HepG2 (cell line): ENCODE data around the gene TPCN2. TPM values are rescaled to one million over a fixed set of nuclear protein-coding genes. Genes with fewer than 3 reads are reported as not detected.

Source experiments
- AGO2 ChIP-seq: fragments of 200-400 bp; formaldehyde crosslinking; optimal IDR thresholded peaks from 2 replicates; pipeline ENCODE3; 2017; ENCODE audit warnings: mild to moderate bottlenecking, low read depth, low read length, moderate library complexity
- BRD4 ChIP-seq: sonication (generic); formaldehyde crosslinking; IDR thresholded peaks from 2 replicates; pipeline ENCODE4 v1.4.0; 2020; ENCODE audit warnings: missing genetic modification reagents
- CEBPG ChIP-seq: IDR thresholded peaks from 2 replicates; pipeline ENCODE4 v1.6.1; 2016
- FOXA1 ChIP-seq, 2 experiments: fragments of 450-650 bp in 1 of 2; sonication (generic) in 1 of 2; formaldehyde crosslinking in 1 of 2; IDR thresholded peaks; 2 replicates each; pipeline versions ENCODE4 v1.4.0 to v1.6.1; 2016 to 2020; ENCODE audit warnings: missing genetic modification reagents in 1 of 2
- NCOA1 ChIP-seq: sonication (generic); formaldehyde crosslinking; IDR thresholded peaks from 2 replicates; pipeline ENCODE4 v1.9.0; 2021; ENCODE audit warnings: missing genetic modification reagents
- NFYB ChIP-seq: sonication (generic); formaldehyde crosslinking; IDR thresholded peaks from 2 replicates; pipeline ENCODE4 v1.4.0; 2020; ENCODE audit warnings: missing genetic modification reagents
- NRL ChIP-seq: sonication (generic); formaldehyde crosslinking; IDR thresholded peaks from 2 replicates; pipeline ENCODE4 v1.5.0; 2020; ENCODE audit warnings: missing genetic modification reagents, mild to moderate bottlenecking, moderate library complexity, borderline replicate concordance
- ZBTB21 ChIP-seq: sonication (generic); formaldehyde crosslinking; IDR thresholded peaks from 2 replicates; pipeline ENCODE4 v1.4.0; 2020; ENCODE audit warnings: missing genetic modification reagents
- ZFP36L2 ChIP-seq: sonication (generic); formaldehyde crosslinking; IDR thresholded peaks from 2 replicates; pipeline ENCODE4 v1.4.0; 2020; ENCODE audit warnings: missing genetic modification reagents
- ZNF235 ChIP-seq: sonication (generic); formaldehyde crosslinking; IDR thresholded peaks from 2 replicates; pipeline ENCODE4 v1.8.1; 2023; ENCODE audit warnings: mild to moderate bottlenecking, missing genetic modification reagents, borderline replicate concordance
- ZNF652 ChIP-seq: IDR thresholded peaks from 2 replicates; pipeline ENCODE4 v1.6.1; 2016; ENCODE audit warnings: low read depth, borderline replicate concordance
- ZNF850 ChIP-seq: sonication (generic); formaldehyde crosslinking; conservative IDR thresholded peaks from 2 replicates; pipeline ENCODE4 v1.9.0; 2021; ENCODE audit warnings: mild to moderate bottlenecking, missing genetic modification reagents
- ZSCAN21 ChIP-seq: sonication (generic); formaldehyde crosslinking; IDR thresholded peaks from 2 replicates; pipeline ENCODE4 v1.8.0; 2022; ENCODE audit warnings: mild to moderate bottlenecking, missing genetic modification reagents, moderate library complexity, borderline replicate concordance
- ZSCAN30 ChIP-seq: sonication (generic); formaldehyde crosslinking; IDR thresholded peaks from 2 replicates; pipeline ENCODE4 v1.5.0; 2020; ENCODE audit warnings: mild to moderate bottlenecking, missing genetic modification reagents
- polyA plus RNA-seq, 8 experiments: library from polyadenylated mRNA; depleted of rRNA in 3 of 8; stranded (reverse) in 7 of 8; unstranded in 1 of 8; fragments of >200 nt; fragmentation: Illumina TruSeq in 4 of 8; extraction: Trizol in 4 of 8; gene quantifications; 2 replicates each; pipeline versions ENCODE4 v1.2.1 to v1.2.3, GENCODE V29; 2011 to 2016; ENCODE audit warnings: low read depth in 4 of 8, missing spikeins in 1 of 8, mixed read lengths in 1 of 8; ENCODE audit not compliant: insufficient read depth in 1 of 8
- total RNA-seq, 5 experiments: library from RNA; depleted of rRNA; stranded (reverse); fragments of >200 nt; fragmentation: Illumina TruSeq; extraction: Trizol; gene quantifications; 2 replicates each; pipeline ENCODE4 v1.2.3, GENCODE V29; 2016; ENCODE audit warnings: low read depth in 1 of 5
- TF ChIP-seq, protein P1 (sequence below): sonication (generic); formaldehyde crosslinking; IDR thresholded peaks from 2 replicates; pipeline ENCODE4 v1.4.0; 2020; ENCODE audit warnings: missing genetic modification reagents
- TF ChIP-seq, protein P2 (sequence below): sonication (generic); formaldehyde crosslinking; IDR thresholded peaks from 2 replicates; pipeline ENCODE4 v1.5.1; 2020; ENCODE audit warnings: mild to moderate bottlenecking, missing genetic modification reagents, borderline replicate concordance
- TF ChIP-seq, protein P3 (sequence below): sonication (generic); formaldehyde crosslinking; conservative IDR thresholded peaks from 2 replicates; pipeline ENCODE4 v1.5.0; 2020; ENCODE audit warnings: missing genetic modification reagents

Gene TPCN2
- total and polyA plus RNA-seq, 2 of the 13 experiments (the other 11 are each of a cell fraction or from before 2014, with no cell fraction given): 5.6 to 5.9 TPM

DNA sequence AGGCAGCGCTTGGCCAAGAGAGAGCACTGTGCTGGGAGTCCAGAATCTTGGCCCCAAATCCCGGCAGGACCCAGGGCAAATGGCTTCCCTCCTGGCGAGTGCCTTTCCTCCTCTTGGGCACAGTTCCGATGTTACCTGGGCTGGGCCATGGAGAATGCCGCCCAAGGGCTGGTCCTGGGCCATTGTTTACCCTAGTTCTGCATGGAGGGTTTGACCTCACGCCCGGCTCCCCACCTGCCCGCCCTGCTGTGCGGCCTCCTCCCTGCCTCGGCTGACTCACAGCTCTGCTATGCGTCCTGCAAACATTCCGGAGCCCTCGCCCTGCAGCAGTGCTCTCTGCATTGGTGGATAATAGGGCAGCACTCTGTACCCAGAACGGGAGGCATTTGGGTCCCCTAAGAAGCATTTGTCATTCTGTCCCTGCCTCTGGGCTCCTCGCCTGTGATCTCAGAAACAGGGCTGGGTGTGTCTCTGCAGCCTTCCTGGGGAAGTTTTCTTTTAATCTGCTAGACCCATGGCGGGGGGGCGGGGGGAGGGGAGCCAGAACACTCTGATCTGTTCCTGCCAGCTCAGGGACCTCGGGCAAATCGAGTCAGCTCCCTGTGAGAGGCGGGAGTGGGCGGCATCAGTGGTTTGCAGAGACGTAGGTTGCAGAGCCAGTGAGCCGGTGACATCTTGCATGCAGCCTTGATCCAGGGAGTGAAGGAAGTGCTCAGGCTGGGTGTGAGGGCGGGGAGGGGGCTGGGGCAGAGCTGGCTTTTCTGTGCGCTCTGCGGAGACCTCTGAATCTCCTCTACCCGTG is 74.1 kb downstream of the TPCN2 start (continued):
- TF ChIP-seq, protein P1, sequence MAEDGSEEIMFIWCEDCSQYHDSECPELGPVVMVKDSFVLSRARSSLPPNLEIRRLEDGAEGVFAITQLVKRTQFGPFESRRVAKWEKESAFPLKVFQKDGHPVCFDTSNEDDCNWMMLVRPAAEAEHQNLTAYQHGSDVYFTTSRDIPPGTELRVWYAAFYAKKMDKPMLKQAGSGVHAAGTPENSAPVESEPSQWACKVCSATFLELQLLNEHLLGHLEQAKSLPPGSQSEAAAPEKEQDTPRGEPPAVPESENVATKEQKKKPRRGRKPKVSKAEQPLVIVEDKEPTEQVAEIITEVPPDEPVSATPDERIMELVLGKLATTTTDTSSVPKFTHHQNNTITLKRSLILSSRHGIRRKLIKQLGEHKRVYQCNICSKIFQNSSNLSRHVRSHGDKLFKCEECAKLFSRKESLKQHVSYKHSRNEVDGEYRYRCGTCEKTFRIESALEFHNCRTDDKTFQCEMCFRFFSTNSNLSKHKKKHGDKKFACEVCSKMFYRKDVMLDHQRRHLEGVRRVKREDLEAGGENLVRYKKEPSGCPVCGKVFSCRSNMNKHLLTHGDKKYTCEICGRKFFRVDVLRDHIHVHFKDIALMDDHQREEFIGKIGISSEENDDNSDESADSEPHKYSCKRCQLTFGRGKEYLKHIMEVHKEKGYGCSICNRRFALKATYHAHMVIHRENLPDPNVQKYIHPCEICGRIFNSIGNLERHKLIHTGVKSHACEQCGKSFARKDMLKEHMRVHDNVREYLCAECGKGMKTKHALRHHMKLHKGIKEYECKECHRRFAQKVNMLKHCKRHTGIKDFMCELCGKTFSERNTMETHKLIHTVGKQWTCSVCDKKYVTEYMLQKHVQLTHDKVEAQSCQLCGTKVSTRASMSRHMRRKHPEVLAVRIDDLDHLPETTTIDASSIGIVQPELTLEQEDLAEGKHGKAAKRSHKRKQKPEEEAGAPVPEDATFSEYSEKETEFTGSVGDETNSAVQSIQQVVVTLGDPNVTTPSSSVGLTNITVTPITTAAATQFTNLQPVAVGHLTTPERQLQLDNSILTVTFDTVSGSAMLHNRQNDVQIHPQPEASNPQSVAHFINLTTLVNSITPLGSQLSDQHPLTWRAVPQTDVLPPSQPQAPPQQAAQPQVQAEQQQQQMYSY: no peak
- TF ChIP-seq, protein P2, sequence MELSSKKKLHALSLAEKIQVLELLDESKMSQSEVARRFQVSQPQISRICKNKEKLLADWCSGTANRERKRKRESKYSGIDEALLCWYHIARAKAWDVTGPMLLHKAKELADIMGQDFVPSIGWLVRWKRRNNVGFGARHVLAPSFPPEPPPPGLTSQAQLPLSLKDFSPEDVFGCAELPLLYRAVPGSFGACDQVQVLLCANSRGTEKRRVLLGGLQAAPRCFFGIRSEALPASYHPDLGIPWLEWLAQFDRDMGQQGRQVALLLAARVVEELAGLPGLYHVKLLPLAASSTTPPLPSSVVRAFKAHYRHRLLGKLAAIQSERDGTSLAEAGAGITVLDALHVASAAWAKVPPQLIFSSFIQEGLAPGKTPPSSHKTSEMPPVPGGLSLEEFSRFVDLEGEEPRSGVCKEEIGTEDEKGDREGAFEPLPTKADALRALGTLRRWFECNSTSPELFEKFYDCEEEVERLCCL (CRISPR knock-in tag): no peak
- TF ChIP-seq ZNF850 (CRISPR knock-in tag) (no peak), ZFP36L2 (CRISPR knock-in tag) (no peak), ZSCAN30 (no peak), ZNF652 (CRISPR knock-in tag) (no peak), ZSCAN21 (no peak), AGO2 (no peak), NRL (CRISPR knock-in tag) (no peak), NCOA1 (CRISPR knock-in tag) (no peak), CEBPG (CRISPR knock-in tag) (peak; percentile 30; the same call in 1 of the 2 replicates), BRD4 (CRISPR knock-in tag) (no peak), FOXA1 (IDR thresholded peaks at IDR 0.05) (no peak), FOXA1 (CRISPR knock-in tag; IDR thresholded peaks at IDR 0.05) (peak; percentile 88), ZBTB21 (peak; percentile 71; the same call in 1 of the 2 replicates), NFYB (CRISPR knock-in tag) (no peak), ZNF235 (CRISPR knock-in tag) (no peak)
- TF ChIP-seq, protein P3, sequence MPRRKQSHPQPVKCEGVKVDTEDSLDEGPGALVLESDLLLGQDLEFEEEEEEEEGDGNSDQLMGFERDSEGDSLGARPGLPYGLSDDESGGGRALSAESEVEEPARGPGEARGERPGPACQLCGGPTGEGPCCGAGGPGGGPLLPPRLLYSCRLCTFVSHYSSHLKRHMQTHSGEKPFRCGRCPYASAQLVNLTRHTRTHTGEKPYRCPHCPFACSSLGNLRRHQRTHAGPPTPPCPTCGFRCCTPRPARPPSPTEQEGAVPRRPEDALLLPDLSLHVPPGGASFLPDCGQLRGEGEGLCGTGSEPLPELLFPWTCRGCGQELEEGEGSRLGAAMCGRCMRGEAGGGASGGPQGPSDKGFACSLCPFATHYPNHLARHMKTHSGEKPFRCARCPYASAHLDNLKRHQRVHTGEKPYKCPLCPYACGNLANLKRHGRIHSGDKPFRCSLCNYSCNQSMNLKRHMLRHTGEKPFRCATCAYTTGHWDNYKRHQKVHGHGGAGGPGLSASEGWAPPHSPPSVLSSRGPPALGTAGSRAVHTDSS (CRISPR knock-in tag): no peak
